Endothelial cell of umbilical vein (primary cell): ENCODE measurements around the gene CDH1. TPM values are rescaled to one million over a fixed set of nuclear protein-coding genes. Genes with fewer than 3 reads are reported as not detected.

Experiments
- BruUV-seq: library from RNA; stranded (reverse); fragments of 400-500 nt; replicated peaks from 2 replicates; lab custom pipeline; 2021; lab: Mats Ljungman, UMichigan
- CTCF ChIA-PET: fragments of 300-600, 350-600 bp; sonication (Branson Sonifier 250); formaldehyde crosslinking; loops from one replicate; lab custom pipeline; 2021; ENCODE audit warnings: antibody characterized with exemption, inconsistent platforms; lab: Charles Lee
- POLR2A ChIA-PET: fragments of 300-600, 350-600 bp; sonication (Branson Sonifier 250); formaldehyde crosslinking; loops from one replicate; lab custom pipeline; 2021; ENCODE audit warnings: antibody characterized with exemption, inconsistent platforms; lab: Charles Lee
- DNase-seq: peaks from one replicate; pipeline ENCODE4 v3.0.0-alpha.2; 2011; ENCODE audit warnings: low read depth, low spot score
- FAIRE-seq: peaks from 2 replicates; lab custom pipeline; 2011; peaks lifted over from hg19 to GRCh38; lab: Jason Lieb, UNC
- H2AFZ ChIP-seq: 2 replicates; pipeline ENCODE4 v1.6.0; 2012; ENCODE audit warnings: low read depth, low read length, control low read depth, inconsistent platforms
- H3K27ac ChIP-seq: 2 replicates; pipeline ENCODE4 v1.5.1; 2011; ENCODE audit warnings: low read depth, mild to moderate bottlenecking, control low read depth, low read length, moderate library complexity; ENCODE audit not compliant: insufficient read depth
- H3K27me3 ChIP-seq, 2 experiments: 2 replicates each; pipeline versions ENCODE4 v1.6.0 to v1.6.1; 2011; ENCODE audit warnings: low read length in 2 of 2, mixed read lengths in 1 of 2; ENCODE audit not compliant: control insufficient read depth in 2 of 2, insufficient read depth in 2 of 2
- H3K36me3 ChIP-seq, 2 experiments: 2 replicates in 1 of 2; 3 replicates in 1 of 2; pipeline ENCODE4 v1.5.1; 2011; ENCODE audit warnings: low read length in 2 of 2, mild to moderate bottlenecking in 1 of 2, moderate library complexity in 1 of 2; ENCODE audit not compliant: control insufficient read depth in 2 of 2, insufficient read depth in 2 of 2; ENCODE audit errors: extremely low read depth in 1 of 2
- H3K4me1 ChIP-seq: 3 replicates; pipeline ENCODE4 v1.5.1; 2011; ENCODE audit warnings: mild to moderate bottlenecking, low read length; ENCODE audit not compliant: control insufficient read depth, insufficient read depth; ENCODE audit errors: extremely low read depth
- H3K4me2 ChIP-seq: 2 replicates; pipeline ENCODE4 v1.6.1; 2011; ENCODE audit warnings: low read length, control low read depth, mixed read lengths; ENCODE audit not compliant: insufficient read depth
- H3K4me3 ChIP-seq, 3 experiments: fragments of 200-600 bp in 1 of 3; sonication (generic), shearing (Covaris generic) in 1 of 3; replicated peaks in 1 of 3; 2 replicates each; pipeline ENCODE4 v1.5.1; 2011 to 2016; ENCODE audit warnings: control low read depth in 3 of 3, low read length in 3 of 3, mild to moderate bottlenecking in 2 of 3, inconsistent platforms in 1 of 3, low read depth in 1 of 3, moderate library complexity in 1 of 3; ENCODE audit not compliant: insufficient read depth in 1 of 3
- H3K79me2 ChIP-seq: 2 replicates; pipeline ENCODE4 v1.6.0; 2012; ENCODE audit warnings: low read length, inconsistent platforms; ENCODE audit not compliant: control insufficient read depth, insufficient read depth
- H3K9ac ChIP-seq: replicated peaks from 2 replicates; pipeline ENCODE3; 2011; ENCODE audit warnings: low read length, control low read depth; ENCODE audit not compliant: insufficient read depth; ENCODE audit errors: extremely low read depth
- H3K9me1 ChIP-seq: replicated peaks from 3 replicates; pipeline ENCODE4 v1.6.0; 2011; ENCODE audit warnings: mild to moderate bottlenecking, low read length; ENCODE audit not compliant: control insufficient read depth, insufficient read depth; ENCODE audit errors: extremely low read depth
- H3K9me3 ChIP-seq: replicated peaks from 2 replicates; pipeline ENCODE4 v1.5.1; 2012; ENCODE audit warnings: low read length, inconsistent platforms; ENCODE audit not compliant: control insufficient read depth, insufficient read depth
- H4K20me1 ChIP-seq: replicated peaks from 2 replicates; pipeline ENCODE3; 2011; ENCODE audit warnings: mild to moderate bottlenecking, low read length; ENCODE audit not compliant: control insufficient read depth, insufficient read depth; ENCODE audit errors: extremely low read depth
- EZH2 ChIP-seq: IDR thresholded peaks from 2 replicates; pipeline ENCODE4 v1.6.1; 2012; ENCODE audit warnings: borderline replicate concordance, low read depth, mild to moderate bottlenecking, moderate library complexity, low read length, inconsistent platforms; ENCODE audit not compliant: severe bottlenecking
- FOS ChIP-seq: IDR thresholded peaks from 2 replicates; pipeline ENCODE4 v1.6.1; 2011; ENCODE audit warnings: mild to moderate bottlenecking, low read length, moderate library complexity, borderline replicate concordance; ENCODE audit not compliant: insufficient read depth
- GATA2 ChIP-seq: IDR thresholded peaks from 2 replicates; pipeline ENCODE4 v1.7.0; 2011; ENCODE audit warnings: low read depth, mild to moderate bottlenecking, moderate library complexity, mixed read lengths, low read length; ENCODE audit not compliant: insufficient read length, insufficient read depth
- MAX ChIP-seq: IDR thresholded peaks from 2 replicates; pipeline ENCODE4 v1.6.1; 2011; ENCODE audit not compliant: insufficient read depth, insufficient read length
- POLR2A ChIP-seq: IDR thresholded peaks from 2 replicates; pipeline ENCODE4 v1.6.1; 2012; ENCODE audit warnings: low read depth, mild to moderate bottlenecking, control low read depth, low read length
- dilution Hi-C: fragments of 300-500 bp; cut with MboI; formaldehyde crosslinking; loops from one replicate; pipeline ENCODE4 v1.15.0; 2019; ENCODE audit warnings: low sequenced_read_pairs; ENCODE audit not compliant: extremely low pct_ligation_motif_present
- intact Hi-C: fragments of 100-400 bp; cut with micrococcal nuclease; formaldehyde crosslinking; loops from one replicate; pipeline ENCODE4 v1.10.0; 2022
- polyA plus RNA-seq, 4 experiments: library from polyadenylated mRNA; depleted of rRNA in 3 of 4; stranded (reverse) in 3 of 4; unstranded in 1 of 4; fragments of >200 nt; gene quantifications; 2 replicates each; pipeline versions ENCODE4 v1.2.1 to v1.2.3, GENCODE V29; 2011 to 2012; ENCODE audit warnings: missing spikeins in 1 of 4
- total RNA-seq: library from RNA; stranded (reverse); gene quantifications from 2 replicates; pipeline ENCODE4 v1.2.3, GENCODE V29; 2021
- TF ChIP-seq, protein P1 (sequence below), 2 donors: IDR thresholded peaks; 1 replicate in 1 of 2; 2 replicates in 1 of 2; pipeline ENCODE4 v1.5.1; 2011; ENCODE audit warnings: low read length in 2 of 2, mild to moderate bottlenecking in 2 of 2, moderate library complexity in 2 of 2, control low read depth in 1 of 2, inconsistent platforms in 1 of 2, low read depth in 1 of 2; ENCODE audit not compliant: insufficient read depth in 1 of 2; ENCODE audit errors: extremely low read depth in 1 of 2

CDH1 gene
- total and polyA plus RNA-seq, 2 donors (not counting 3 experiments of a cell fraction or from before 2014, with no cell fraction given) = 0.28 to 0.69 TPM

- intact Hi-C loops = no loop called here
- BruUV-seq = no TSS peak
These were observed 47.6 kb downstream of the CDH1 start for GRCh38 chr16:68784721-68785120.

More at GRCh38 chr16:68784721-68785120, 47.6 kb downstream of the CDH1 start:
- Histone ChIP-seq H3K9ac (no peak overlapping the region), H2AFZ (no peak overlapping the region), H3K27ac (no peak overlapping the region), H3K36me3 (no peaks in the 10 kb centered on the region), H3K79me2 (no peaks in the 10 kb centered on the region), H3K9me1 (no peaks in the 10 kb centered on the region), H3K4me2 (no peak overlapping the region), H3K27me3 (no peaks in the 10 kb centered on the region), H3K4me3 (no peak overlapping the region), H3K9me3 (no peaks in the 10 kb centered on the region), H4K20me1 (no peaks in the 10 kb centered on the region), H3K4me1 (no peaks in the 10 kb centered on the region)
- dilution Hi-C loops = no loop called here
- POLR2A ChIA-PET = no interaction called here
- DNase-seq (no peak), FAIRE-seq (no peak)
- CTCF ChIA-PET = no interaction called here
- no peak for TF ChIP-seq POLR2A
- TF ChIP-seq GATA2 = no peak
- no peak for TF ChIP-seq FOS
- TF ChIP-seq EZH2 = no peak
- TF ChIP-seq, protein P1, sequence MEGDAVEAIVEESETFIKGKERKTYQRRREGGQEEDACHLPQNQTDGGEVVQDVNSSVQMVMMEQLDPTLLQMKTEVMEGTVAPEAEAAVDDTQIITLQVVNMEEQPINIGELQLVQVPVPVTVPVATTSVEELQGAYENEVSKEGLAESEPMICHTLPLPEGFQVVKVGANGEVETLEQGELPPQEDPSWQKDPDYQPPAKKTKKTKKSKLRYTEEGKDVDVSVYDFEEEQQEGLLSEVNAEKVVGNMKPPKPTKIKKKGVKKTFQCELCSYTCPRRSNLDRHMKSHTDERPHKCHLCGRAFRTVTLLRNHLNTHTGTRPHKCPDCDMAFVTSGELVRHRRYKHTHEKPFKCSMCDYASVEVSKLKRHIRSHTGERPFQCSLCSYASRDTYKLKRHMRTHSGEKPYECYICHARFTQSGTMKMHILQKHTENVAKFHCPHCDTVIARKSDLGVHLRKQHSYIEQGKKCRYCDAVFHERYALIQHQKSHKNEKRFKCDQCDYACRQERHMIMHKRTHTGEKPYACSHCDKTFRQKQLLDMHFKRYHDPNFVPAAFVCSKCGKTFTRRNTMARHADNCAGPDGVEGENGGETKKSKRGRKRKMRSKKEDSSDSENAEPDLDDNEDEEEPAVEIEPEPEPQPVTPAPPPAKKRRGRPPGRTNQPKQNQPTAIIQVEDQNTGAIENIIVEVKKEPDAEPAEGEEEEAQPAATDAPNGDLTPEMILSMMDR (IDR thresholded peaks at IDR 0.05; ENCODE audit: extremely low read depth in 1 of 2, insufficient read depth in 1 of 2, low read depth in 1 of 2, low read length in 2 of 2) = no peak
- no peak for TF ChIP-seq MAX
